GM12878 (cell line): ENCODE measurements around the gene ANKRD13D. TPM values are rescaled to one million over a fixed set of nuclear protein-coding genes. Genes with fewer than 3 reads are reported as not detected.
A peak's percentile ranks its signal among the peaks of the same experiment; 100 is the strongest.

Experiments
- ATF2 ChIP-seq: IDR thresholded peaks from 2 replicates; pipeline ENCODE4 v1.6.1; 2012; ENCODE audit warnings: low read length, inconsistent platforms
- ATF3 ChIP-seq: IDR thresholded peaks from 2 replicates; pipeline ENCODE4 v1.6.1; 2011; ENCODE audit warnings: low read depth, mild to moderate bottlenecking, low read length, moderate library complexity, borderline replicate concordance; ENCODE audit errors: extremely low read depth
- CBX3 ChIP-seq: fragments of 200-600 bp; sonication (generic); IDR thresholded peaks from 2 replicates; pipeline ENCODE4 v1.6.1; 2016; ENCODE audit warnings: low read depth, borderline replicate concordance
- CREB1 ChIP-seq: IDR thresholded peaks from 2 replicates; pipeline ENCODE4 v1.6.1; 2012; ENCODE audit warnings: low read depth, mild to moderate bottlenecking, inconsistent platforms
- DPF2 ChIP-seq: fragments of 450-650 bp; IDR thresholded peaks from 2 replicates; pipeline ENCODE4 v1.6.1; 2017; ENCODE audit warnings: mild to moderate bottlenecking
- EP300 ChIP-seq, 2 experiments: fragments of 150-350 bp in 1 of 2; IDR thresholded peaks; 2 replicates each; pipeline ENCODE4 v1.6.1; 2011 to 2012; ENCODE audit warnings: low read depth in 2 of 2, low read length in 2 of 2, borderline replicate concordance in 1 of 2, improper control_type of control experiment in 1 of 2, inconsistent platforms in 1 of 2; ENCODE audit not compliant: control insufficient read depth in 1 of 2
- EZH2 ChIP-seq: IDR thresholded peaks from 2 replicates; pipeline ENCODE4 v1.6.1; 2012; ENCODE audit warnings: low read depth, mild to moderate bottlenecking, control low read depth, inconsistent platforms, low read length, borderline replicate concordance; ENCODE audit not compliant: control insufficient read depth
- GATAD2B ChIP-seq: fragments of 450-650 bp; conservative IDR thresholded peaks from 2 replicates; pipeline ENCODE4 v1.6.1; 2017; ENCODE audit warnings: low read depth, mild to moderate bottlenecking, moderate library complexity
- HDAC2 ChIP-seq: fragments of 200-600 bp; sonication (generic); IDR thresholded peaks from 2 replicates; pipeline ENCODE4 v1.6.1; 2017
- IRF4 ChIP-seq: IDR thresholded peaks from 2 replicates; pipeline ENCODE4 v1.6.1; 2011; ENCODE audit warnings: low read depth, low read length
- KAT2A ChIP-seq: conservative IDR thresholded peaks from 2 replicates; pipeline ENCODE4 v1.6.1; 2011; ENCODE audit warnings: low read depth, low read length; ENCODE audit not compliant: control insufficient read depth
- MYB ChIP-seq: fragments of 150-350 bp; IDR thresholded peaks from 2 replicates; pipeline ENCODE4 v1.6.1; 2014; ENCODE audit warnings: mild to moderate bottlenecking, low read depth, low read length, borderline replicate concordance
- PAX5 ChIP-seq: IDR thresholded peaks from 2 replicates; pipeline ENCODE4 v1.6.1; 2011; ENCODE audit warnings: low read depth, low read length, borderline replicate concordance
- REST ChIP-seq: IDR thresholded peaks from 2 replicates; pipeline ENCODE4 v1.6.1; 2012; ENCODE audit warnings: mild to moderate bottlenecking, low read depth, low read length
- SIX5 ChIP-seq: IDR thresholded peaks from 2 replicates; pipeline ENCODE4 v1.6.1; 2011; ENCODE audit warnings: mild to moderate bottlenecking, low read depth, low read length, moderate library complexity; ENCODE audit not compliant: severe bottlenecking
- SMARCA5 ChIP-seq: fragments of 450-650 bp; IDR thresholded peaks from 2 replicates; pipeline ENCODE4 v1.6.1; 2017; ENCODE audit warnings: mild to moderate bottlenecking
- SUZ12 ChIP-seq: fragments of 200-600 bp; sonication (generic); IDR thresholded peaks from one replicate; pipeline ENCODE4 v1.6.1; 2018; ENCODE audit warnings: antibody characterized with exemption, mild to moderate bottlenecking; ENCODE audit not compliant: unreplicated experiment
- TARDBP ChIP-seq: IDR thresholded peaks from 2 replicates; pipeline ENCODE4 v1.6.1; 2016; ENCODE audit warnings: borderline replicate concordance
- TBL1XR1 ChIP-seq: IDR thresholded peaks from 2 replicates; pipeline ENCODE4 v1.6.1; 2012; ENCODE audit warnings: low read depth, low read length, improper control_type of control experiment
- TCF12 ChIP-seq: IDR thresholded peaks from 2 replicates; pipeline ENCODE4 v1.6.1; 2011; ENCODE audit warnings: low read depth, mild to moderate bottlenecking, low read length
- TCF3 ChIP-seq: IDR thresholded peaks from 2 replicates; pipeline ENCODE4 v1.6.1; 2012; ENCODE audit warnings: low read depth, mild to moderate bottlenecking, low read length, borderline replicate concordance; ENCODE audit not compliant: insufficient read depth
- USF1 ChIP-seq: IDR thresholded peaks from 2 replicates; pipeline ENCODE4 v1.6.1; 2011; ENCODE audit warnings: borderline replicate concordance, low read depth, mild to moderate bottlenecking, moderate library complexity, mixed read lengths, low read length; ENCODE audit not compliant: insufficient read depth; ENCODE audit errors: extremely low read length
- WRNIP1 ChIP-seq: IDR thresholded peaks from 2 replicates; pipeline ENCODE4 v1.6.1; 2011; ENCODE audit warnings: low read depth, low read length, improper control_type of control experiment, borderline replicate concordance
- polyA plus RNA-seq, 11 experiments: library from polyadenylated mRNA; depleted of rRNA in 4 of 11; unstranded in 6 of 11; stranded (reverse) in 5 of 11; fragments of >200 nt; fragmentation: Nextera tagmentation in 4 of 11; fragmentation: Illumina TruSeq in 1 of 11; extraction: Ambion mirVana in 4 of 11; extraction: Trizol in 1 of 11; gene quantifications; 1 replicate in 1 of 11; 2 replicates in 10 of 11; pipeline versions ENCODE4 v1.2.1 to v1.2.3, GENCODE V29; 2011 to 2016; ENCODE audit warnings: inconsistent platforms in 2 of 11, missing spikeins in 2 of 11, low read depth in 1 of 11
- total RNA-seq, 4 experiments: library from RNA; depleted of rRNA in 3 of 4; stranded (reverse); fragments of >200 nt in 3 of 4; fragmentation: Illumina TruSeq in 1 of 4; extraction: Trizol in 1 of 4; gene quantifications; 2 replicates each; pipeline versions ENCODE4 v1.2.1 to v1.2.3, GENCODE V29; 2013 to 2021

ANKRD13D gene
- total and polyA plus RNA-seq, 10 of the 15 experiments (the other 5 are each of a cell fraction or from before 2014, with no cell fraction given), result 2.0 to 56.2 (median 21.4) TPM

GRCh38 chr11:67317205-67317887 lies 28.2 kb downstream of the ANKRD13D start (continued):
- TF ChIP-seq ATF2 (no peak), CREB1 (peak; percentile 35; the same call in 1 of the 2 replicates), KAT2A (no peak), HDAC2 (no peak), PAX5 (peak; percentile 76; the same call in 1 of the 2 replicates), EZH2 (no peak), GATAD2B (peak; percentile 44; the same call in 1 of the 2 replicates), TARDBP (0 out of 2 replicates have a peak, but pooled peaks have one; percentile 58), SUZ12 (no peak), TCF3 (peak; percentile 91), SIX5 (peak; percentile 91), EP300 (IDR thresholded peaks at IDR 0.05; ENCODE audit: borderline replicate concordance in 1 of 2, control insufficient read depth in 1 of 2, low read depth in 2 of 2, low read length in 2 of 2) (no peak), TBL1XR1 (no peak; the same call in 1 of the 2 replicates), MYB (no peak), USF1 (no peak), REST (no peak), ATF3 (peak; percentile 81; the same call in 1 of the 2 replicates), CBX3 (no peak), SMARCA5 (peak; percentile 93), TCF12 (peak; percentile 94), IRF4 (no peak), WRNIP1 (0 out of 2 replicates have a peak, but pooled peaks have one; percentile 18), DPF2 (0 out of 2 replicates have a peak, but pooled peaks have one; percentile 65)
